Epithelial cell of proximal tubule (primary cell): ENCODE results near the gene MAP9. TPM values are rescaled to one million over a fixed set of nuclear protein-coding genes. Genes with fewer than 3 reads are reported as not detected.
"Not testable (repeated sequence)": the region's sequence is repeated elsewhere in the genome, so short reads cannot be mapped to it uniquely, and the experiment has no call there.

ENCODE experiments used
- DNase-seq: peaks from one replicate; pipeline ENCODE4 v3.0.0-alpha.2; 2011; ENCODE audit warnings: low read depth
- H3K4me3 ChIP-seq: 2 replicates; pipeline ENCODE4 v1.5.1; 2011; ENCODE audit warnings: low read depth, mild to moderate bottlenecking, low read length
- total RNA-seq: library from RNA; depleted of rRNA; stranded (reverse); fragments of >200 nt; gene quantifications from 2 replicates; pipeline ENCODE4 v1.2.3, GENCODE V29; 2015
- TF ChIP-seq, protein P1 (sequence below): conservative IDR thresholded peaks from 2 replicates; pipeline ENCODE4 v1.5.1; 2012; ENCODE audit warnings: low read depth, mild to moderate bottlenecking, low read length

The MAP9 gene
- total RNA-seq, 1 donor from 2014 or later, result 7.5 TPM

DNA sequence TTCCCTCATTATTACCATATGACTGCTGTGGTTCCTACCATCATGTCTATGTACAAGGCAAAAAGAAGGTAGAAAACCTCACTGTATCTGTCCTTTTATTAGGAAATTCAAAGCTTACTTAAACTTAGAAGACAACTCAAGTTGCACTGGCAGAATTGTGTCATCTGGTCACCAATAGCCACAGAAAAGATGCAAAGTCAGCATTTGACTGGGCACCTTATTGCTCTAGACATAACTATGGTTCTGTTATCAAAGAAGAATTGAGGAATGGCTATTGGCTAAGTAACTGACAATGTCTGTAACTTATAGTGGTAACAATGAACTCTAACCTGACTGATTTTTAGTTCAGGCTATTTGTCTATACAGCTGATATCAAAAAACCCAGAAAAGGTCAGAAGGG is 45.3 kb downstream of the MAP9 start:
- no peak for DNase-seq
- H3K4me3 ChIP-seq, result no peak overlapping the region
- TF ChIP-seq, protein P1, sequence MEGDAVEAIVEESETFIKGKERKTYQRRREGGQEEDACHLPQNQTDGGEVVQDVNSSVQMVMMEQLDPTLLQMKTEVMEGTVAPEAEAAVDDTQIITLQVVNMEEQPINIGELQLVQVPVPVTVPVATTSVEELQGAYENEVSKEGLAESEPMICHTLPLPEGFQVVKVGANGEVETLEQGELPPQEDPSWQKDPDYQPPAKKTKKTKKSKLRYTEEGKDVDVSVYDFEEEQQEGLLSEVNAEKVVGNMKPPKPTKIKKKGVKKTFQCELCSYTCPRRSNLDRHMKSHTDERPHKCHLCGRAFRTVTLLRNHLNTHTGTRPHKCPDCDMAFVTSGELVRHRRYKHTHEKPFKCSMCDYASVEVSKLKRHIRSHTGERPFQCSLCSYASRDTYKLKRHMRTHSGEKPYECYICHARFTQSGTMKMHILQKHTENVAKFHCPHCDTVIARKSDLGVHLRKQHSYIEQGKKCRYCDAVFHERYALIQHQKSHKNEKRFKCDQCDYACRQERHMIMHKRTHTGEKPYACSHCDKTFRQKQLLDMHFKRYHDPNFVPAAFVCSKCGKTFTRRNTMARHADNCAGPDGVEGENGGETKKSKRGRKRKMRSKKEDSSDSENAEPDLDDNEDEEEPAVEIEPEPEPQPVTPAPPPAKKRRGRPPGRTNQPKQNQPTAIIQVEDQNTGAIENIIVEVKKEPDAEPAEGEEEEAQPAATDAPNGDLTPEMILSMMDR, result no peak

DNA sequence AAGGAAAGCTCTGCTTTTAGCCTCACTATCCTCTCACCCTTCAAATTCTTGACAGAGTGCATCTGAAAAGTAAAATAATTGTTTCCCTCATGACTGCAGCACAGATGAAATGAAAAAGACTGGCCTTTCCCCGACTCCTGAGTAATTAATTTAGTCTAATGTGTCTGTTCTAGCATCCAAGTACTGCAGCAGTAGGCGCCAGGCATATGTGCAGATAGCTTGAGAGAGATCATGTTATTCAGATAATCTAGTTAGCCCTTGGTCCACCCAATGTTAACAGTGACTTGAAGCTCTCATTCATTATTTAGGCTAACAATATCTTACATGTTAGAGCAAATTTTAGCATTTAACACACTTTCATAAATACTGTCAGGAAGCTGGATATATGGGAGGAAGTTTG is 54.0 kb downstream of the MAP9 start:
- no peak overlapping the region for H3K4me3 ChIP-seq
- TF ChIP-seq, protein P1, result no peak
- DNase-seq, result no peak

DNA sequence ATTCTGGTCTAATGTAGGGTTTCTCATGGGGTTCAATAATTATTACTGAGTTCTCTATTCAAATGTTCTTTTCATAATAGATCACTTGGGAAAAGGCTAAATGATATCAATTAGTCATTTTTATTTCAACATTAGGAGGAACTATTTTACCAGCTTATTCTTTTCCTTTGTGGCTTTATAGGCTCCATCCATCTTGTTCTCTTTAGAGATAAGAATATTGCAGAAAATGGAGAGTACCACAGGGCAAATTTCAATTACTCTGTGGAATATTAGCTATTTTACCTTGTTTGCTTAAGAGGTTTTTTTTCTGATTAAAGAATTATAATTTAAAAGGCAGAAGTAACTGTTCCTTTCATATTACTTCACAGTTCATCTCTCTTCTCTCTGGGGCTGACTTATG is 55.8 kb downstream of the MAP9 start:
- TF ChIP-seq, protein P1, result no peak
- no peak overlapping the region for H3K4me3 ChIP-seq
- no peak for DNase-seq

- no peak overlapping the region for H3K4me3 ChIP-seq
- DNase-seq, result no peak
- TF ChIP-seq, protein P1, result no peak
Observed at GRCh38 chr4:155319516-155319915, 57.2 kb downstream of the MAP9 start.

GRCh38 chr4:155312027-155312426 is 64.7 kb downstream of the MAP9 start:
- DNase-seq, H3K4me3 ChIP-seq: not testable (repeated sequence)

DNA sequence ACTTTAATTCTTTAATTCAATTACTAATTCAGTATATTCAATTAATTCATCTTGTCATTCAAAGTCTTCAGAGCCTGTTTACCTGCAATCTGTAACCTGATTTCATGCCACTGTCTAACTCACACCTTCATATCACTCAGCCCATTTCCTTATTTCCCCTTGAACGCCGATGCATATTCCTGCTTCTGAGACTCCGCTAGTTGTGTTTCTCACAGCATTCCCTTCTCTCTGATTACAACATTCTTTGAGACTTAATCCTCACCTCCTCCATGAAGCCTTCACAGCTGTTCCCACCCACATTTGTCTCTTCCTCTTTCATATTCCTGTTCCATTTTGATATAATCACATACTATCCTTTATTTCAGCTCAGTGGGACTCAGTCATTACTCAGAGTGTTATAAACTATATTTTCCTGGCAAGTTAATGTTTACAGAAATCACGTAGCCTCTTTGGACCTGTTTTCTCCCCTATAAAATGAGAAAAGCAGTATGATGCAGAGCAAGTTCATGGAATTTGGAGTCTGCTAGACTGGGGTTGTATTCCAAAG is 69.0 kb downstream of the MAP9 start:
- DNase-seq, result no peak
- H3K4me3 ChIP-seq, result no peak overlapping the region
- TF ChIP-seq, protein P1, result no peak

DNA sequence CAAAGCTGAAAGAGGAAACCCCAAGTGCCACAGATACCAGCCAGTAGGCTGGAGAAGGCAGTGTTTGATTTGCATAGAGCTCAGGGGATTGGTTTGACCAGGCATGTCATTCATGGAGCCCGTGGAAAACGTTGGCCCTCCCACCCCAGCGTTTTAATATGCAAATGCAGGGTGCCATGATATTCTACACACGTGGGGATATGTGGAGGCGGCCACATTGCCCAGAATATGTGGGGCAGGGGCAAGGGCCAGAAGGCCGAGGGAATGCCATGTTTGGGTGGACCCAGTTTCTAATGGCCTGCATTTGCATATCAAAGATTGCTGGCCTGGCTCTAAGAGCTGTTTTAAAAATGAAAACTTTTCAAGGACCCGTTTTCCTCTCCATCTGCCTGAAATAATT is 71.1 kb downstream of the MAP9 start:
- H3K4me3 ChIP-seq, result no peak overlapping the region
- TF ChIP-seq, protein P1, result no peak
- no peak for DNase-seq
